HepG2 (cell line): ENCODE measurements around the gene TOB2. TPM values are rescaled to one million over a fixed set of nuclear protein-coding genes. Genes with fewer than 3 reads are reported as not detected.

Source experiments
- ADNP ChIP-seq: sonication (generic); formaldehyde crosslinking; IDR thresholded peaks from 2 replicates; pipeline ENCODE4 v1.4.0; 2020; ENCODE audit warnings: missing genetic modification reagents
- AGO1 ChIP-seq: fragments of 200-400 bp; formaldehyde crosslinking; IDR thresholded peaks from 2 replicates; pipeline ENCODE4 v1.6.1; 2017; ENCODE audit warnings: mild to moderate bottlenecking, low read depth, low read length, moderate library complexity; ENCODE audit not compliant: poor library complexity, severe bottlenecking
- HDAC6 ChIP-seq: fragments of 200-600 bp; sonication (generic); IDR thresholded peaks from 2 replicates; pipeline ENCODE4 v1.7.0; 2017; ENCODE audit warnings: mild to moderate bottlenecking, antibody characterized with exemption, low read length, low read depth
- MLLT10 ChIP-seq: sonication (generic); formaldehyde crosslinking; IDR thresholded peaks from 2 replicates; pipeline ENCODE4 v1.4.0; 2020; ENCODE audit warnings: missing genetic modification reagents
- MYC ChIP-seq: sonication (generic); formaldehyde crosslinking; IDR thresholded peaks from 2 replicates; pipeline ENCODE4 v1.9.0; 2021; ENCODE audit warnings: missing genetic modification reagents, borderline replicate concordance
- PHB2 ChIP-seq: fragments of 450-650 bp; IDR thresholded peaks from 2 replicates; pipeline ENCODE4 v1.6.1; 2018; ENCODE audit not compliant: partially characterized antibody
- PHF20 ChIP-seq: sonication (generic); formaldehyde crosslinking; IDR thresholded peaks from 2 replicates; pipeline ENCODE4 v1.5.0; 2020; ENCODE audit warnings: mild to moderate bottlenecking, missing genetic modification reagents
- RBFOX2 ChIP-seq: fragments of 200-400 bp; formaldehyde crosslinking; IDR thresholded peaks from 2 replicates; pipeline ENCODE4 v1.6.1; 2017; ENCODE audit warnings: low read depth, mild to moderate bottlenecking, low read length
- RCOR2 ChIP-seq: IDR thresholded peaks from 2 replicates; pipeline ENCODE4 v1.6.1; 2016; ENCODE audit warnings: missing biosample characterization, missing genetic modification reagents
- SP5 ChIP-seq: IDR thresholded peaks from 2 replicates; pipeline ENCODE4 v1.6.1; 2016; ENCODE audit warnings: low read depth, borderline replicate concordance
- STAT6 ChIP-seq: sonication (generic); formaldehyde crosslinking; IDR thresholded peaks from 2 replicates; pipeline ENCODE4 v1.4.0; 2020; ENCODE audit warnings: missing genetic modification reagents, mild to moderate bottlenecking, borderline replicate concordance
- ZBED4 ChIP-seq: sonication (generic); formaldehyde crosslinking; IDR thresholded peaks from 2 replicates; pipeline ENCODE4 v1.4.0; 2020; ENCODE audit warnings: missing genetic modification reagents, borderline replicate concordance
- ZBTB33 ChIP-seq: sonication (generic); formaldehyde crosslinking; IDR thresholded peaks from 2 replicates; pipeline ENCODE4 v1.4.0; 2020; ENCODE audit warnings: missing genetic modification reagents
- ZFY ChIP-seq: sonication (generic); formaldehyde crosslinking; IDR thresholded peaks from 2 replicates; pipeline ENCODE4 v1.4.0; 2020; ENCODE audit warnings: missing genetic modification reagents
- ZNF292 ChIP-seq: sonication (generic); formaldehyde crosslinking; IDR thresholded peaks from 2 replicates; pipeline ENCODE4 v1.8.1; 2022; ENCODE audit warnings: mild to moderate bottlenecking, low read depth, missing genetic modification reagents, borderline replicate concordance
- ZNF546 ChIP-seq: sonication (generic); formaldehyde crosslinking; conservative IDR thresholded peaks from 2 replicates; pipeline ENCODE4 v1.8.1; 2023; ENCODE audit warnings: mild to moderate bottlenecking, missing genetic modification reagents
- ZNF550 ChIP-seq: sonication (generic); formaldehyde crosslinking; IDR thresholded peaks from 2 replicates; pipeline ENCODE4 v1.4.0; 2020; ENCODE audit warnings: mild to moderate bottlenecking, missing genetic modification reagents, borderline replicate concordance
- polyA plus RNA-seq, 8 experiments: library from polyadenylated mRNA; depleted of rRNA in 3 of 8; stranded (reverse) in 7 of 8; unstranded in 1 of 8; fragments of >200 nt; fragmentation: Illumina TruSeq in 4 of 8; extraction: Trizol in 4 of 8; gene quantifications; 2 replicates each; pipeline versions ENCODE4 v1.2.1 to v1.2.3, GENCODE V29; 2011 to 2016; ENCODE audit warnings: low read depth in 4 of 8, missing spikeins in 1 of 8, mixed read lengths in 1 of 8; ENCODE audit not compliant: insufficient read depth in 1 of 8
- total RNA-seq, 5 experiments: library from RNA; depleted of rRNA; stranded (reverse); fragments of >200 nt; fragmentation: Illumina TruSeq; extraction: Trizol; gene quantifications; 2 replicates each; pipeline ENCODE4 v1.2.3, GENCODE V29; 2016; ENCODE audit warnings: low read depth in 1 of 5
- TF ChIP-seq, protein P1 (sequence below): sonication (generic); formaldehyde crosslinking; IDR thresholded peaks from 2 replicates; pipeline ENCODE4 v1.8.0; 2022; ENCODE audit warnings: missing genetic modification reagents, low read depth, mild to moderate bottlenecking, borderline replicate concordance
- TF ChIP-seq, protein P2 (sequence below): IDR thresholded peaks from 2 replicates; pipeline ENCODE4 v1.6.1; 2016; ENCODE audit warnings: control low read depth

The TOB2 gene
- total and polyA plus RNA-seq, 2 of the 13 experiments (the other 11 are each of a cell fraction or from before 2014, with no cell fraction given): 12.2 to 13.7 TPM

DNA sequence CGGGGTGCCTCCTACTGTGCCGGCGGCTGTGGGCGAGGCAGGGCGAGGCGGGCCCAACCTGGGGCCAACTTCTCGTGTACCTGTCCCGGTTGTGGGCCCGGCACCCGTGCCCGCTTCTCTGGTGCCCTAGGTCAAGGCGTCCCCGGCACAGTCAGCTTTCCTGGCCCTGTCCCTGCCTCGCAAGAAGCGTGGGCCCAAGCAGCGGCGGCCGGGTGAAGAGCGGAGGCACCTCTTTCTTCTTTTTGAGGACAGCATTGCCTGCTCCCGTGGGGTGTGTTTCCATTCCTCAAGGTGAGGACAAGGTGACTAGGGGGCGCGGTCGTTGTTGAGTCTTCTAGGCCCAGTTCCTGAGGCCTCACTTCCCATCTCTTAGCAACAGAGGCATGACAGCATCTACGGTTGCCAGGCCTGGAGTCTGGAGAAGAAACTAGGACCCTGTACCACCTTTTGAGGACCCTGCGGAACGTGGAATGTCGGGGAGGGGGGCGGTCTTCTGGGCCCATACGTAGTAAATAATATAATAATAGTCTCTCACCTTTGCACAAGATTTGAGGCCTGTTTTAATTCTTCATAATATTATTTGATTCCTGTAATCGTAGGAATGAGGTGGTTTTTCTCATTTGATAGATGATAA is 22.7 kb upstream of the TOB2 start (continued):
- TF ChIP-seq HDAC6 (no peak), STAT6 (0 out of 2 replicates have a peak, but pooled peaks have one; percentile 8), ZNF546 (CRISPR knock-in tag) (0 out of 2 replicates have a peak, but pooled peaks have one; percentile 34), PHB2 (no peak), ZBED4 (no peak), RCOR2 (no peak), MYC (CRISPR knock-in tag) (0 out of 2 replicates have a peak, but pooled peaks have one; percentile 3), ZBTB33 (0 out of 2 replicates have a peak, but pooled peaks have one; percentile 0), ZFY (CRISPR knock-in tag) (peak; percentile 81; the same call in 1 of the 2 replicates), ZNF292 (CRISPR knock-in tag) (peak; percentile 54; the same call in 1 of the 2 replicates), MLLT10 (CRISPR knock-in tag) (no peak), SP5 (CRISPR knock-in tag) (no peak), ADNP (CRISPR knock-in tag) (no peak), PHF20 (peak; percentile 80), AGO1 (peak; percentile 11), ZNF550 (no peak), RBFOX2 (peak; percentile 81)
- TF ChIP-seq, protein P1, sequence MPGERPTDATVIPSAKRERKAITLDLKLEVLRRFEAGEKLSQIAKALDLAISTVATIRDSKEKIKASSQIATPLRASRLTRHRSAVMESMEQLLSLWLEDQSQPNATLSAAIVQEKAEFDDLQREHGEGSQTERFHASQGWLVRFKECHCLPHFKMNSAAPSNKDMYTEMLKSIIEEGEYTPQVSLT: no peak
- TF ChIP-seq, protein P2, sequence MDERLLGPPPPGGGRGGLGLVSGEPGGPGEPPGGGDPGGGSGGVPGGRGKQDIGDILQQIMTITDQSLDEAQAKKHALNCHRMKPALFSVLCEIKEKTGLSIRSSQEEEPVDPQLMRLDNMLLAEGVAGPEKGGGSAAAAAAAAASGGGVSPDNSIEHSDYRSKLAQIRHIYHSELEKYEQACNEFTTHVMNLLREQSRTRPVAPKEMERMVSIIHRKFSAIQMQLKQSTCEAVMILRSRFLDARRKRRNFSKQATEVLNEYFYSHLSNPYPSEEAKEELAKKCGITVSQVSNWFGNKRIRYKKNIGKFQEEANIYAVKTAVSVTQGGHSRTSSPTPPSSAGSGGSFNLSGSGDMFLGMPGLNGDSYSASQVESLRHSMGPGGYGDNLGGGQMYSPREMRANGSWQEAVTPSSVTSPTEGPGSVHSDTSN (CRISPR knock-in tag): no peak
